Left renal pelvis (tissue), 4 donors: ENCODE measurements around the gene MLNR. TPM values are rescaled to one million over a fixed set of nuclear protein-coding genes. Genes with fewer than 3 reads are reported as not detected.

Experiments used
- polyA plus RNA-seq, 4 donors: library from polyadenylated mRNA; unstranded; fragments of 120-200 nt; gene quantifications; one replicate each; pipeline ENCODE4 v1.2.1, GENCODE V29; 2013; ENCODE audit not compliant: insufficient read length in 4 of 4

MLNR gene
- polyA plus RNA-seq, 4 donors: 0.14 to 0.17 TPM; not detected in 2

Other genes starting within 250 kb of the MLNR start
- 10 to 100 TPM; 74.9 to 89.0 (median 83.7) TPM for gene FNDC3A, start 244.4 kb upstream of the MLNR start, polyA plus RNA-seq
- gene CDADC1, start 27.6 kb downstream of the MLNR start, polyA plus RNA-seq: 10 to 100 TPM; 13.5 to 15.4 (median 15.1) TPM
- 10 to 100 TPM in 3 of 4 donors, 1 to 10 TPM in 1; 6.1 to 23.2 (median 20.5) TPM for gene CAB39L, start 223.7 kb downstream of the MLNR start, polyA plus RNA-seq
- 10 to 100 TPM; 13.3 to 22.4 (median 21.2) TPM for gene SETDB2, start 223.9 kb downstream of the MLNR start, polyA plus RNA-seq